GM06990 (cell line): ENCODE data around the gene RASAL3.

ENCODE experiments used
- DNase-seq: peaks from one replicate; pipeline ENCODE4 v3.0.0-alpha.2; 2011; ENCODE audit not compliant: insufficient read length; ENCODE audit errors: extremely low read depth
- H3K27me3 ChIP-seq: replicated peaks from 2 replicates; pipeline ENCODE4 v1.6.0; 2011; ENCODE audit warnings: low read length; ENCODE audit not compliant: control insufficient read depth, insufficient read depth
- H3K36me3 ChIP-seq: 2 replicates; pipeline ENCODE4 v1.5.1; 2011; ENCODE audit warnings: low read length; ENCODE audit not compliant: control insufficient read depth, insufficient read depth
- H3K4me3 ChIP-seq: replicated peaks from 2 replicates; pipeline ENCODE4 v1.5.1; 2011; ENCODE audit warnings: low read depth, mild to moderate bottlenecking, control low read depth, low read length
- TF ChIP-seq, protein P1 (sequence below): IDR thresholded peaks from 2 replicates; pipeline ENCODE4 v1.5.1; 2011; ENCODE audit warnings: low read length, control low read depth, mild to moderate bottlenecking, inconsistent platforms; ENCODE audit not compliant: insufficient read depth, poor library complexity, severe bottlenecking

The RASAL3 gene

DNA sequence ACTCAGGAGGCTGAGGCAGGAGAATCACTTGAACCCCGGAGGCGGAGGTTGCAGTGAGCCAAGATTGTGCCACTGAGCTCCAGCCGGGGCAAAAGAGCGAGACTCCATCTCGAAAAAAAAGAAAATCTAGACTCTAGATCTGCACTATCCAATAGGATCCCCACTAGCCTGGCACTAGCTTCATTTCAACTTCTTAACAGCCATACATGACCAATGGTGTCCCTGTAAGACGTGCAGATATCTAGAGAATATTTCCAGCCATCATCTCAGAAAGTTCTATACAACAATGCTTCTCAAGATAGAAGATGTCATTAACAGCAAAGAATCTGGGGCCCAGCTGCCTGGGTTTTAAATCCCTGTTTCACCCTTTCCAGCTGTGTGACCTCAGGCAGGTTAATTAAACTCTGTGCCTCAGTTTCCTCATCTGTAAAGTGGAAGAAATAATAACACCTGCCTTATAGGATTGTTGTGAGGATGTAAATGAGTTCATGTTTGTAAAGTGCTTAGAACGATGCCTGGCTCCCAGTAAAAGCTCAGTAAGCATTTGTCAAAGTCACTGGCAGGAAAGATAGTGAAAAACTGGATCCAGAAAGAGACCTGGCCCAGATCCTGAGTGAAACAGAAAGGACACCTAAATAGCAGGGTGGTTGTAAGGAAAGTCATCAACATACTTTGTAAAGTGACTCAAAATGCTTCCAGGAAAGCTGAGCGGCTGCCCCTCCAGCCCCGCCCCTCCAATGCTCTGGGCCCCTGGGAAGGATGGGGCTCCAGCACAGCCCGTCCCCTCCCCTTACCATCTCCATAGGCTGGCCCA, 28.1 kb downstream of the RASAL3 start:
- Histone ChIP-seq H3K27me3 (no peaks in the 10 kb centered on the region), H3K36me3 (no peaks in the 10 kb centered on the region), H3K4me3 (no peak overlapping the region)
- TF ChIP-seq, protein P1, sequence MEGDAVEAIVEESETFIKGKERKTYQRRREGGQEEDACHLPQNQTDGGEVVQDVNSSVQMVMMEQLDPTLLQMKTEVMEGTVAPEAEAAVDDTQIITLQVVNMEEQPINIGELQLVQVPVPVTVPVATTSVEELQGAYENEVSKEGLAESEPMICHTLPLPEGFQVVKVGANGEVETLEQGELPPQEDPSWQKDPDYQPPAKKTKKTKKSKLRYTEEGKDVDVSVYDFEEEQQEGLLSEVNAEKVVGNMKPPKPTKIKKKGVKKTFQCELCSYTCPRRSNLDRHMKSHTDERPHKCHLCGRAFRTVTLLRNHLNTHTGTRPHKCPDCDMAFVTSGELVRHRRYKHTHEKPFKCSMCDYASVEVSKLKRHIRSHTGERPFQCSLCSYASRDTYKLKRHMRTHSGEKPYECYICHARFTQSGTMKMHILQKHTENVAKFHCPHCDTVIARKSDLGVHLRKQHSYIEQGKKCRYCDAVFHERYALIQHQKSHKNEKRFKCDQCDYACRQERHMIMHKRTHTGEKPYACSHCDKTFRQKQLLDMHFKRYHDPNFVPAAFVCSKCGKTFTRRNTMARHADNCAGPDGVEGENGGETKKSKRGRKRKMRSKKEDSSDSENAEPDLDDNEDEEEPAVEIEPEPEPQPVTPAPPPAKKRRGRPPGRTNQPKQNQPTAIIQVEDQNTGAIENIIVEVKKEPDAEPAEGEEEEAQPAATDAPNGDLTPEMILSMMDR = no peak
- no peak for DNase-seq

DNA sequence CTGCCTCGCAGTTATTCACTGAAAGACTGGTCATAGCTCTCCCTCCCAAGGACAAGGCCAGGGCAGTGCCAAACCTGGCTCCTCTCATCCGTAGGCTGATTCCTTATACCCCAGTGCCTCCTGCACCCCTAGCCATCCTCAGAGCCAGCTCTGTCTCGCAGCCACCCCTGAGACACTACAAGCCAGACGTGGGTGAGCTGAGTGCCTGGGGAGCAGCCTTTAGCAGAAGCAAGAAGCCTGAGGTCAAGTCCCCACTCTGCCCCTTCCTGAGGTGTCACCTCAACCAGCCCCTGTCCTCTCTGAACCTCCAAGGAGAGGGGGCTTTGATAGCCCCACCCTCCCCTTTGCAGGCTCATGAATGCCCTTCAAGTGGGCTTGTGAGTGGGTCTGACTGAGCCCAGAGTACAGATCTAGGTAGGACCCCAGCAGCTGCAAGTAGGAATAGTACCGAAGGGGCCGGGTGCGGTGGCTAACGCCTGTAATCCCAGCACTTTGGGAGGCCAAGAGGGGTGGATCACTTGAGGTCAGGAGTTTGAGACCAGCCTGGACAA, 30.8 kb downstream of the RASAL3 start:
- Histone ChIP-seq H3K4me3 (no peak overlapping the region), H3K27me3 (no peaks in the 10 kb centered on the region), H3K36me3 (peaks cover 5% of the 10 kb centered on the region)
- DNase-seq = no peak
- TF ChIP-seq, protein P1 = no peak

DNA sequence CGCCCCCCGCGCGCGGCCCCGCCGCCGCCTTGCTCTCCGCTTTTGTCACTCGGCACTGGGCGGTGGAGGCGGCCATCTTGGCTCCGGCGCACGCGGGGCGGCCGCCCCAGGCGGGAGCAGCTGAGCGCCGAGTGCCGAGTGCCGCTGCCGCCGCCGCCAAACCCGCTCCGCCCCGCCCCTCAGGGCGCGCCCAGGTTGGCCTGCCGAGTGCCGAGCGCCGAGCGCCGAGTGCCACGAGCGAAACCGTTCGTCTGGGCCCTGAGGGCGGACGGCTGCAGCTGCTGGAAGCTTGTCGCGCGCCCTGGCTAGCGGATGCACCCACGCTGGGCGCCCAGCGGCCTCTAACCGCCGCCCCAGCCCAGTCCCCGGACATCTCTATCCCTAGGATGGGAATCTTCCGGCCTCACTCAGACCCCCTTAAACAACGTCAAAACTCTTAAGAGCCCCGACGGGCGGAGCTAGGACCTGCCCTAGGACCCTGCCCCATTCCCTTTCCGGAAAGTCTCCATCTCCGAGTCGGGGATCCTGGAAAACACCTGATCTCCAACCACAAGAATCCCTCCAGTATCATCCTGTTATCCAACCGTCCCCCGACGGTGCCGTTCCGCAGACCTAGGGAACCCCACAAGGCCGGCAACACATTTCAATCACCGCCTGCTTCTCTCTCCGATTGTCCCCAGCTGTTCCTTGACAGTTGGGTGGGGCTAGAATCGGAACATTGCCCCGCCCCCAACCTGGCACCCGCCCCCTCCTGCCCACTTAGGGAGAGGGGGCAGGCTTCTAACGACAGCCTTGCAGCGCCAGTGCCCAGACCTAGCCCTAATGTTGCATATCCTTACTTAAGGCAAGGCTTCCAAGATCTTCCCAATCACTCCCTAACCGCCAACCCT, 31.5 kb downstream of the RASAL3 start:
- peak overlapping the region; percentile 74 for H3K4me3 ChIP-seq
- TF ChIP-seq, protein P1 = no peak

DNA sequence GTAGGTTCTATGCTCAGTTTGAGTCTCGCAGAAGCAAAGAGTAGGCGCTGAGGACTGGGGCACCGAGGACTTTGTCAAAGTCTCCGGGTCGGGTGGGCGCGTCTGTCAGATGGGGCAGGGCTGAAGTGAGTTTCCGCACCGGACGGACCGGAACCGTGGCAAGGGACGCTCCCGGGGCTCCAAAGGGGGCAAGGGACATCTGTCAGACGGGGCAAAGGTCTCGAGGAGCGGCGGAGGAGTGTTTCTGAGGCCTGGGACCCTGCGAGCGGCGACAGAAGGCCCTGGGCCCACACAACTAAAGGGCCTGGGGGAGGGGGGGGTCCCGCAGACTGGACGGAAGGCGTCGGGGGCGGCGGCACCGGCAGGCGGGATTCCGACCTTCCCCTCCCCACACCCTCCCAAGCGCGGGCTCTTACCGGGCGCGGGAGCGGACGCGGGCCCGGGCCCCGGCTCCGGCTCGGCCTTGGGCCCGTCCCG, 32.3 kb downstream of the RASAL3 start:
- H3K27me3 ChIP-seq = no peaks in the 10 kb centered on the region
- TF ChIP-seq, protein P1 = no peak
- peak overlapping the region; percentile 88 for H3K4me3 ChIP-seq
- peaks cover 13% of the 10 kb centered on the region for H3K36me3 ChIP-seq
- peak; percentile 37 for DNase-seq

More for the DNA sequence above, 31.5 kb downstream of the RASAL3 start:
- Histone ChIP-seq H3K27me3 (no peaks in the 10 kb centered on the region), H3K36me3 (peaks cover 6% of the 10 kb centered on the region)
- peak; percentile 95 for DNase-seq

DNA sequence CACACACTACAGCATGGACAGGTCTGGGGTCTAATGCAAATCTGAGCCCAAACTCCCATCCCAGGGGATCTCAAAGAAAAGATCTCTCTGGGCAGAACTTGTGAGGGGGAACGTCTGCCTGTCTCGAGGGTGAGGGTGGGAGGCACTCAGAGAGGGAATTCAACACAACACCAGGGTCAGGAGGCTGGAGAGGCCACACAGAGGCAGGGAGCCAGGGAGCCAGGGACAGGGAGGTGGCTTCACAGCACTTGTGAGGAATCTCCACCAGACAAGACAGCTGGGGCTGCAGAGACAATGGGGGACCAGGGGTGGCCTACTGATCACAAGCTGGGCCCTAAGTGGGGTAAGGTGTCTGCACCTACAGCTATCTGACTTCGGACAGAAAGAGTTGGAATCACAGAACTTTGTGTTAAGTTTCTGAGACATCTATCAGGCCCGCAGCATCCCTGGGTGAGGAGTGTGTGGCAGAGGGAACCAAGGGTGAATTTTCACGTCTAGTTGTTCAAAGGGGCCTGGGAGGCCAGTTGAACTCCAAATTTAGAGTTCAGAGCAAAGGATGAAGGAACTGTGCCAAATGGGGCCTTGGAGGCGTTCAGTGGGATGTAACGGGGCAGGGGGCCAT, 32.8 kb downstream of the RASAL3 start:
- peaks cover 18% of the 10 kb centered on the region for H3K36me3 ChIP-seq
- peak overlapping the region; percentile 88 for H3K4me3 ChIP-seq
- no peaks in the 10 kb centered on the region for H3K27me3 ChIP-seq
- TF ChIP-seq, protein P1 = no peak
- DNase-seq = no peak
